T-cell (primary cell): ENCODE measurements around the gene MATN1. TPM values are rescaled to one million over a fixed set of nuclear protein-coding genes. Genes with fewer than 3 reads are reported as not detected.

Experiments used
- ATAC-seq, 4 experiments: fragments of 200-7000 bp in 3 of 4; fragments of 150-1000 bp in 1 of 4; cut with Tn5 transposase; replicated peaks in 1 of 4; 1 replicate in 3 of 4; 2 replicates in 1 of 4; pipeline ENCODE4 v1.10.0; 2021; ENCODE audit warnings: moderate library complexity in 3 of 4, mild to moderate bottlenecking in 2 of 4, moderate number of reproducible peaks in 1 of 4
- CTCF ChIA-PET, 2 donors: fragments of 300-600 bp; sonication (Branson Sonifier 250); formaldehyde crosslinking; loops; one replicate each; lab custom pipeline; 2022; ENCODE audit warnings: antibody characterized with exemption in 2 of 2; lab: Charles Lee
- POLR2A ChIA-PET, 2 donors: fragments of 300-600 bp; sonication (Branson Sonifier 250); formaldehyde crosslinking; loops; one replicate each; lab custom pipeline; 2022; ENCODE audit warnings: antibody characterized with exemption in 2 of 2; lab: Charles Lee
- DNase-seq, 35 experiments: peaks; one replicate each; pipeline versions ENCODE4 v3.0.0 to v3.0.0-alpha.2; 2013 to 2023
- H3K27ac ChIP-seq: one replicate; pipeline ENCODE4 v1.5.1; 2013; ENCODE audit warnings: low read length
- H3K27me3 ChIP-seq, 2 experiments: replicated peaks in 1 of 2; 1 replicate in 1 of 2; 2 replicates in 1 of 2; pipeline versions ENCODE4 v1.6.1 to v1.7.0; 2013; ENCODE audit warnings: low read length in 1 of 2, mixed read lengths in 1 of 2; ENCODE audit not compliant: control insufficient read depth in 2 of 2, insufficient read depth in 2 of 2; ENCODE audit errors: extremely low read depth in 1 of 2
- H3K36me3 ChIP-seq, 2 donors: 1 replicate in 1 of 2; 2 replicates in 1 of 2; pipeline versions ENCODE4 v1.6.1 to v1.7.0; 2013; ENCODE audit warnings: low read length in 1 of 2; ENCODE audit not compliant: control insufficient read depth in 2 of 2, insufficient read depth in 1 of 2; ENCODE audit errors: extremely low read depth in 1 of 2
- H3K4me1 ChIP-seq, 2 experiments: 1 replicate in 1 of 2; 2 replicates in 1 of 2; pipeline versions ENCODE4 v1.6.1 to v1.7.0; 2013; ENCODE audit warnings: low read length in 2 of 2, mixed read lengths in 1 of 2; ENCODE audit not compliant: insufficient read depth in 2 of 2, control insufficient read depth in 1 of 2; ENCODE audit errors: extremely low read depth in 1 of 2
- H3K4me3 ChIP-seq, 2 donors: 1 replicate in 1 of 2; 2 replicates in 1 of 2; pipeline versions ENCODE4 v1.5.1 to v1.7.0; 2013; ENCODE audit warnings: mild to moderate bottlenecking in 2 of 2, low read length in 1 of 2, moderate library complexity in 1 of 2; ENCODE audit not compliant: control insufficient read depth in 1 of 2; ENCODE audit errors: extremely low read depth in 1 of 2
- H3K9me3 ChIP-seq: 2 replicates; pipeline ENCODE4 v1.7.0; 2013
- H3K27ac Mint-ChIP-seq, 2 donors: one replicate each; pipeline ENCODE4 v1.8.0; 2020 to 2021; ENCODE audit warnings: mild to moderate bottlenecking in 2 of 2, mixed read lengths in 2 of 2
- H3K27me3 Mint-ChIP-seq, 2 donors: one replicate each; pipeline ENCODE4 v1.8.0; 2021 to 2022; ENCODE audit warnings: mixed read lengths in 2 of 2
- H3K36me3 Mint-ChIP-seq: one replicate; pipeline ENCODE4 v1.8.0; 2021; ENCODE audit warnings: mixed read lengths
- H3K4me1 Mint-ChIP-seq, 3 donors: one replicate each; pipeline ENCODE4 v1.8.0; 2020 to 2022; ENCODE audit warnings: mixed read lengths in 3 of 3, mild to moderate bottlenecking in 1 of 3
- H3K4me3 Mint-ChIP-seq, 3 donors: one replicate each; pipeline ENCODE4 v1.8.0; 2020 to 2022; ENCODE audit warnings: mild to moderate bottlenecking in 3 of 3, mixed read lengths in 3 of 3, moderate library complexity in 3 of 3
- H3K9me3 Mint-ChIP-seq, 3 donors: one replicate each; pipeline ENCODE4 v1.8.0; 2020 to 2022; ENCODE audit warnings: mixed read lengths in 3 of 3
- WGBS: methylation state at CpG from one replicate; pipeline ENCODE4 v1.1.5; 2013; ENCODE audit warnings: missing lambda C conversion rate; ENCODE audit not compliant: insufficient coverage; 5-methylcytosine and 5-hydroxymethylcytosine counted together
- total RNA-seq, 35 experiments: library from RNA in 6 of 35; stranded (reverse) in 6 of 35; fragments of 120-200 nt in 1 of 35; gene quantifications; one replicate each; pipeline versions ENCODE4 v1.2.1 to v1.2.4 and lab custom pipeline; 2013 to 2026

MATN1 gene
- total RNA-seq, 5 donors from 2014 or later (not counting 1 experiment from before 2014, with no cell fraction given) = 0.20 to 5.5 (median 0.60) TPM

DNA sequence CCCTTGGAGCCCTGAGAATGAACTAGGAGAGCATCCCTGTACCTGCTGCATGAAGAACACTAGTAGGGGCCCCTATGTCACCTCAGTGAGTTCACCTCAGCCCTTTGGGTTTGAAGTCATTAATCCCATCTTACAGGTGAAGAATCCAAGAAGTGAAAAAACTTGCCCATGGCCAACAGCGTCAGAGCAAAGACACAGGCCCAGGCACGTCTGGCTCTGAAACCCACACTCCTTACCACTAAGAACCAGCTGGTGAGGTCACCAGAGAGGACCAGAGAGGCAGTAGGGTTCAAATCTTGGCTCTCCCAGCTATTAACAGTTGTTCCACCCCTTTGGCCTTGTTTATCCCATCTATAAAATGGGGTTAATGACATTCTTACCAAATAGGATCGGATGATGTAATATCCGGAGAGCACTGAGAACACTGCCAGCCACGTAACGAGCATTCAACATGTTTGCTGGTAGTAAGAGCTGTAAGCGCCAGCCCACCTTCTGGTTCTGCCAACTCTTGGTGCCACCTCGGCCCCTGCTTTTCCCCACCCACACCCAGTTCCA lies 8.8 kb downstream of the MATN1 start:
- no peak for DNase-seq
- WGBS = 92% methylated on average over 8 of the region's 8 CpGs

DNA sequence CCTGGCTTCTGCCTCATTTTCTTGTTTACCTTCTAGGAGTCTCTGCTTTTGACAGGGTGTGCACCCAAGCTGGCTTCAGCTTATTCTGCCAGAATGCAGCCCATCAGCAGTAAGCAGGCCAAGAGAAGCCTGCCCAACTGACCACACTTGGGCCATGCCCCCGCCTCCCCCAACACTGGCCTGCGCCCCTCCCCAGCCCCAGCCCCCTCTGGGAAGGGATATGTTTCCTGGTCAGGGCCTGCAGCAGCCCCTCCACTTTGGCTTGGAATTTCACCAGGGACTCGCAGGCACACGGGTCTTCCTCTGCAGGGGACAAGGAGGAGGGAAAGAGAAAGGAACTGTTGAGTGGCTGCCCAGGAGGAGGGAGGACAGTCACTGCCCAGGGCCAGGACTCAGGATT lies 9.4 kb downstream of the MATN1 start:
- peaks cover 5 to 8% (median 8%) of the 10 kb centered on the region in 3 donors for H3K4me1 Mint-ChIP-seq
- Histone ChIP-seq H3K27me3 (peaks cover 0 to 12% of the 10 kb centered on the region in 2 experiments), H3K36me3 (no peaks in the 10 kb centered on the region), H3K4me3 (no peak overlapping the region), H3K27ac (no peak overlapping the region), H3K9me3 (no peaks in the 10 kb centered on the region), H3K4me1 (peaks cover 0 to 13% of the 10 kb centered on the region in 2 experiments)
- peaks cover 3 to 5% of the 10 kb centered on the region in 2 donors for H3K27me3 Mint-ChIP-seq
- CTCF ChIA-PET = interaction anchor here in 1 of 2 donors (0.6 kb wide), 1 partner anchor 471 kb away, joined by 3 read pairs; no protein-coding TSS in a partner anchor
- peaks cover 0 to 4% (median 0%) of the 10 kb centered on the region in 3 donors for H3K9me3 Mint-ChIP-seq
- H3K36me3 Mint-ChIP-seq = no peaks in the 10 kb centered on the region
- DNase-seq (no peak), ATAC-seq (no peak)
- 66% methylated on average over 2 of the region's 4 CpGs for WGBS
- H3K4me3 Mint-ChIP-seq = no peak overlapping the region
- POLR2A ChIA-PET = no interaction called here
- no peak overlapping the region for H3K27ac Mint-ChIP-seq

More for the DNA sequence above, 8.8 kb downstream of the MATN1 start:
- Histone ChIP-seq H3K27me3 (peaks cover 0 to 12% of the 10 kb centered on the region in 2 experiments), H3K36me3 (no peaks in the 10 kb centered on the region), H3K4me1 (peaks cover 0 to 19% of the 10 kb centered on the region in 2 experiments), H3K27ac (no peak overlapping the region), H3K4me3 (no peak overlapping the region), H3K9me3 (no peaks in the 10 kb centered on the region)
- CTCF ChIA-PET = no interaction called here
- ATAC-seq = no peak
- Mint-ChIP-seq H3K9me3 (peaks cover 0 to 4% (median 0%) of the 10 kb centered on the region in 3 donors), H3K27me3 (peaks cover under 1 to 5% of the 10 kb centered on the region in 2 donors), H3K4me3 (no peak overlapping the region), H3K27ac (no peak overlapping the region), H3K36me3 (no peaks in the 10 kb centered on the region), H3K4me1 (peaks cover 9 to 13% (median 12%) of the 10 kb centered on the region in 3 donors)
- POLR2A ChIA-PET = no interaction called here

DNA sequence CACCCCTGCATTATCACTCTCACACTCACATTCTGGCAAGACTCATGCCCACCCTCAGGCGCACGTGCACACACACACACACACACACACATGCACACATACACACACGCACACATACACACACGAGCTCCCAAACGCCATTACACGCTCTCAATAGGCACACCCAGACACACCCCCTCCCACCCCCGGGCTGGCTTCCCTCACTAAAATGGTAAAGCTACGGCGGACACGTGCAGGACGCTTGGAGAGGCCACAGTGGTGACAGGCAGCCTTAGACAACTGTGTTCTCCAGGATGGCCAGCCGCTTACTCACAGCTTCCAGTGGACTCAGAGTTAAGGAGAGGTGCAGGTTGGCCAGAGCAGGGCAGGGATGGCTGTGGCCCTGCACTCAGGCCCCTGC lies 10.1 kb downstream of the MATN1 start:
- ATAC-seq = no peak
- 78% methylated on average over 11 of the region's 12 CpGs for WGBS
- CTCF ChIA-PET = interaction anchor here in 1 of 2 donors (0.6 kb wide), 1 partner anchor 471 kb away, joined by 3 read pairs; no protein-coding TSS in a partner anchor

DNA sequence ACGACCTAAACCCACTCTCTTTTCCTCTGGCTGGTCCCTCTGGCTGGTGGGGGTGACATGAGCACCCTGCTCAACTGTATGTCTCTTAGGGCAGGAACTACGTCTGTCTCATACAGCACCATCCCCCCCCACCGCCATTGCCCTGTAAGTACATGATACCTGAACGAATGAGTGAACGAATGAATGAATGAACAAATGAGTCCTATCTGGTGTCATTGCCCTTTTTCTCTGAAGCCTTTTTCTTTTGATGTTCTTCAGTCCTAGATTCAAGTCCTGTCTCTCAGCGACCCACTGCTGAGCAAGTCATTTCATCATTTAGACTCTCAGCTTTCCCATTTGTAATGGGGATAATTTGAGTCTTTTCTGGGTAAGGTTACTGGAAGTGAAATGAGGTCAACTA lies 10.8 kb downstream of the MATN1 start:
- ChIA-PET POLR2A (no interaction called here), CTCF (no interaction called here)
- ATAC-seq (no peak), DNase-seq (no peak)
- no peaks in the 10 kb centered on the region for H3K36me3 Mint-ChIP-seq
- H3K9me3 ChIP-seq = no peaks in the 10 kb centered on the region
- H3K27me3 Mint-ChIP-seq = peaks cover 3 to 7% of the 10 kb centered on the region in 2 donors
- H3K36me3 ChIP-seq = no peaks in the 10 kb centered on the region
- no peak overlapping the region for H3K4me3 ChIP-seq
- H3K4me1 Mint-ChIP-seq = peaks cover 5 to 7% (median 5%) of the 10 kb centered on the region in 3 donors
- peaks cover 0 to 4% of the 10 kb centered on the region in 2 experiments for H3K4me1 ChIP-seq
- peaks cover 0 to 23% of the 10 kb centered on the region in 2 experiments for H3K27me3 ChIP-seq
- H3K27ac Mint-ChIP-seq = no peak overlapping the region
- H3K27ac ChIP-seq = no peak overlapping the region
- H3K9me3 Mint-ChIP-seq = peaks cover 0 to 4% (median 0%) of the 10 kb centered on the region in 3 donors
- no peak overlapping the region for H3K4me3 Mint-ChIP-seq
- 91% methylated on average over 3 of the region's 6 CpGs for WGBS

More for the DNA sequence above, 10.1 kb downstream of the MATN1 start:
- Mint-ChIP-seq H3K4me3 (no peak overlapping the region), H3K27ac (no peak overlapping the region), H3K36me3 (no peaks in the 10 kb centered on the region), H3K27me3 (peaks cover 3 to 5% of the 10 kb centered on the region in 2 donors), H3K4me1 (peaks cover 5 to 8% (median 8%) of the 10 kb centered on the region in 3 donors), H3K9me3 (peaks cover 0 to 4% (median 0%) of the 10 kb centered on the region in 3 donors)
- POLR2A ChIA-PET = no interaction called here
- Histone ChIP-seq H3K9me3 (no peaks in the 10 kb centered on the region), H3K36me3 (no peaks in the 10 kb centered on the region), H3K4me1 (peaks cover 0 to 9% of the 10 kb centered on the region in 2 experiments), H3K27me3 (peaks cover 0 to 17% of the 10 kb centered on the region in 2 experiments), H3K27ac (no peak overlapping the region), H3K4me3 (no peak overlapping the region)
- no peak for DNase-seq

DNA sequence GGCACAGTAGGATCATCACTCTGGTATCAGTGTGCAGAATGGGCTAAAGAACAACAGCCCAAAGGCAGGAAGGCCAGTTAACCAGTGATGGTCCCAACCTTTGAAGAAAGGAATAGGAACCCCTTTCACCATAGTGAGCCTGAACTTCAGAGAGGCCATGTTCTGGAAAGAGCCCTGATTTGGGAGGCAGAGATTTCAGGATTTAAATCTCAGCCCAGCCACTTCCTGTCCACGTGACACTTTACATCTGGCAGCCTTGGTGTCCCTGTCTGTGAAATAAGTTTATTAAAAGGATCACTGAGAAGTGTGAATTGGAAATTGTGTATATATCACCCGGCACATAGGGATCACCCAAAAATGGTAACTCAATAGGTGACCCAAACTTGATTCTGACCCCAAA lies 13.0 kb downstream of the MATN1 start:
- peaks cover 3 to 11% of the 10 kb centered on the region in 2 donors for H3K27me3 Mint-ChIP-seq
- H3K27ac ChIP-seq = no peak overlapping the region
- H3K9me3 ChIP-seq = no peaks in the 10 kb centered on the region
- H3K9me3 Mint-ChIP-seq = peaks cover 0 to under 1% (median 0%) of the 10 kb centered on the region in 3 donors
- H3K27me3 ChIP-seq = peaks cover 0 to 32% of the 10 kb centered on the region in 2 experiments
- ATAC-seq (no peak), DNase-seq (no peak)
- POLR2A ChIA-PET = no interaction called here
- no peak overlapping the region for H3K4me3 ChIP-seq
- H3K36me3 ChIP-seq = no peaks in the 10 kb centered on the region
- CTCF ChIA-PET = no interaction called here
- H3K4me3 Mint-ChIP-seq = no peak overlapping the region
- WGBS = no CpG with 5 or more reads among the region's 2 CpGs
- no peaks in the 10 kb centered on the region for H3K4me1 ChIP-seq
- peaks cover 0 to 1% (median 0%) of the 10 kb centered on the region in 3 donors for H3K4me1 Mint-ChIP-seq
- H3K36me3 Mint-ChIP-seq = no peaks in the 10 kb centered on the region
- no peak overlapping the region for H3K27ac Mint-ChIP-seq

DNA sequence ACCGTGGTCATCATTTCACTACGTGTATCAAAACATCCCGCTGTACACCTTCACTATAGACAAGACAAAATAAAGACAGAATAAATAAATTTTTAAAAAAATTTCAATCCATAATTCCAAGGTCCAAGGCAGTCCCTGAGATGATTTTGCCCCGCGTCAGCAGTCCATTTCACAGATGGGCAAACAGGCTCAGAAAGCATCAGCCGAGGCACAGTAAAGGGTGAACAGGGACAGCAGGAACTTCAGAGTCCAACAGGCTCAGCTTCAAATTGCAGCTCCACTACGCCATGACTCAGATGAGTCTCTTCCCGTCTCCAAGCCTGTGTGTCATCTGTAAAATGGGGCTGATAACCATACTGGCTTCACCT lies 15.0 kb downstream of the MATN1 start:
- WGBS = 61% methylated on average over 8 of the region's 8 CpGs
- POLR2A ChIA-PET = no interaction called here
- peaks cover 0 to 1% (median 0%) of the 10 kb centered on the region in 3 donors for H3K4me1 Mint-ChIP-seq
- H3K27ac ChIP-seq = no peak overlapping the region
- no peaks in the 10 kb centered on the region for H3K36me3 ChIP-seq
- no peak overlapping the region for H3K4me3 Mint-ChIP-seq
- H3K36me3 Mint-ChIP-seq = no peaks in the 10 kb centered on the region
- no peaks in the 10 kb centered on the region for H3K9me3 ChIP-seq
- H3K27me3 ChIP-seq = peaks cover 0 to 45% of the 10 kb centered on the region in 2 experiments
- no peaks in the 10 kb centered on the region for H3K4me1 ChIP-seq
- no peak overlapping the region for H3K4me3 ChIP-seq
- peaks cover 3 to 12% of the 10 kb centered on the region in 2 donors for H3K27me3 Mint-ChIP-seq
- H3K9me3 Mint-ChIP-seq = no peaks in the 10 kb centered on the region
- CTCF ChIA-PET = interaction anchor here in 1 of 2 donors (0.8 kb wide), 1 partner anchor 1526 kb away, joined by 6 read pairs; no protein-coding TSS in a partner anchor
- ATAC-seq (no peak), DNase-seq (no peak)
- H3K27ac Mint-ChIP-seq = no peak overlapping the region
